Fibroblast of lung (primary cell): ENCODE measurements around the gene BGN.

Source experiments
- EZH2 ChIP-seq: IDR thresholded peaks from 2 replicates; pipeline ENCODE4 v1.5.1; 2012; ENCODE audit warnings: low read length, control low read depth, mild to moderate bottlenecking; ENCODE audit errors: missing control alignments
- TF ChIP-seq, protein P1 (sequence below), 2 donors: IDR thresholded peaks in 1 of 2; conservative IDR thresholded peaks in 1 of 2; 1 replicate in 1 of 2; 2 replicates in 1 of 2; pipeline ENCODE4 v1.5.1; 2011 to 2012; ENCODE audit warnings: low read length in 2 of 2, control low read depth in 1 of 2, inconsistent platforms in 1 of 2, low read depth in 1 of 2, mild to moderate bottlenecking in 1 of 2

DNA sequence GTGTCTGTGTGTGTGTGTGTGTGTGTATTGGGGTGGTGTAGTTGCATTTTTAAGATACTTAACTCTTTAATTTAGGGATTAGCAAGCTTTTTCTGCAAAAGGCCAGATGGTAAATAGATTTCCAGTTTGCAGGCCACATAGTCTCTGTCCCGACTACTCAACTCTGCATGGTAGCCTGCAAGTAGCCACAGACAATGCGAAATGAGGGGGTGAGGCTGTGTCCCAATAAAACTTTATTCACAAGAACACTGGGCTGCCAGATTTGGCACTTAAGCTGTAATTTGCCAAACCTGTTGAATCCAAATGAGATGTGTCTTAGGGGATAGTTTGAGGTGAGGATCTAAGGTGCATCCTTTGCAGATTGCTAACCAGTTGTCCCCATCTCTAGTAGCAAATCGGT, 29.5 kb downstream of the BGN start:
- no peak for TF ChIP-seq EZH2
- TF ChIP-seq, protein P1, sequence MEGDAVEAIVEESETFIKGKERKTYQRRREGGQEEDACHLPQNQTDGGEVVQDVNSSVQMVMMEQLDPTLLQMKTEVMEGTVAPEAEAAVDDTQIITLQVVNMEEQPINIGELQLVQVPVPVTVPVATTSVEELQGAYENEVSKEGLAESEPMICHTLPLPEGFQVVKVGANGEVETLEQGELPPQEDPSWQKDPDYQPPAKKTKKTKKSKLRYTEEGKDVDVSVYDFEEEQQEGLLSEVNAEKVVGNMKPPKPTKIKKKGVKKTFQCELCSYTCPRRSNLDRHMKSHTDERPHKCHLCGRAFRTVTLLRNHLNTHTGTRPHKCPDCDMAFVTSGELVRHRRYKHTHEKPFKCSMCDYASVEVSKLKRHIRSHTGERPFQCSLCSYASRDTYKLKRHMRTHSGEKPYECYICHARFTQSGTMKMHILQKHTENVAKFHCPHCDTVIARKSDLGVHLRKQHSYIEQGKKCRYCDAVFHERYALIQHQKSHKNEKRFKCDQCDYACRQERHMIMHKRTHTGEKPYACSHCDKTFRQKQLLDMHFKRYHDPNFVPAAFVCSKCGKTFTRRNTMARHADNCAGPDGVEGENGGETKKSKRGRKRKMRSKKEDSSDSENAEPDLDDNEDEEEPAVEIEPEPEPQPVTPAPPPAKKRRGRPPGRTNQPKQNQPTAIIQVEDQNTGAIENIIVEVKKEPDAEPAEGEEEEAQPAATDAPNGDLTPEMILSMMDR (conservative IDR thresholded peaks at IDR 0.05 in 1 of 2, IDR thresholded peaks at IDR 0.05 in 1 of 2; ENCODE audit: low read depth in 1 of 2, low read length in 2 of 2) = no peak
